A549 treated with AZD9567 at 1 μM for 4 hours (cell line): ENCODE data around the gene VMA21. TPM values are rescaled to one million over a fixed set of nuclear protein-coding genes. Genes with fewer than 3 reads are reported as not detected.

Source experiments
- total RNA-seq: library from RNA; stranded (reverse); fragments of 200-300 nt; extraction: Qiagen RNA extraction; gene quantifications from 5 replicates; pipeline ENCODE4 v1.2.3, GENCODE V29; 2022; ENCODE audit not compliant: insufficient read depth

VMA21 gene, protein sequence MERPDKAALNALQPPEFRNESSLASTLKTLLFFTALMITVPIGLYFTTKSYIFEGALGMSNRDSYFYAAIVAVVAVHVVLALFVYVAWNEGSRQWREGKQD
- 18.9 to 26.9 TPM (median 25.0 TPM) in 5 replicates for total RNA-seq

GRCh38 chrX:151396825-151397740 is at the start of gene VMA21:
VMA21 (plus strand) TSS chrX:151397206; CDS start chrX:151397309, 103 bp downstream.

Other genes with a start within 250 kb of the VMA21 start
- gene GPR50, start 220.6 kb upstream of the VMA21 start, total RNA-seq, result 0.14 to 1.7 TPM (median 0.27 TPM) in 5 replicates
- gene PASD1, start 166.5 kb downstream of the VMA21 start, total RNA-seq, result not detected in 5 replicates